Thyroid gland (tissue), 4 donors: Measurements from ENCODE around the gene PLEKHJ1. TPM values are rescaled to one million over a fixed set of nuclear protein-coding genes. Genes with fewer than 3 reads are reported as not detected.

Source experiments
- DNase-seq, 2 donors: peaks; one replicate each; pipeline ENCODE4 v3.0.0-alpha.2; 2019
- H3K27ac ChIP-seq, 3 donors: fragments of 200-600 bp; sonication (generic); 1 replicate in 2 of 3; 2 replicates in 1 of 3; pipeline ENCODE4 v1.5.1; 2016 to 2019; ENCODE audit warnings: mild to moderate bottlenecking in 1 of 3, moderate library complexity in 1 of 3
- H3K27me3 ChIP-seq: fragments of 200-600 bp; sonication (generic); one replicate; pipeline ENCODE4 v1.5.1; 2019
- H3K36me3 ChIP-seq, 2 donors: fragments of 200-600 bp; sonication (generic); one replicate each; pipeline ENCODE4 v1.5.1; 2016 to 2019
- H3K4me1 ChIP-seq, 2 donors: fragments of 200-600 bp; sonication (generic); one replicate each; pipeline ENCODE4 v1.5.1; 2017 to 2019
- H3K4me3 ChIP-seq, 3 donors: fragments of 200-600 bp; sonication (generic); replicated peaks in 1 of 3; 1 replicate in 2 of 3; 2 replicates in 1 of 3; pipeline ENCODE4 v1.5.1; 2016; ENCODE audit warnings: mild to moderate bottlenecking in 1 of 3
- H3K9me3 ChIP-seq: fragments of 200-600 bp; sonication (generic); one replicate; pipeline ENCODE4 v1.5.1; 2017
- POLR2A ChIP-seq, 2 donors: fragments of 450-650 bp; IDR thresholded peaks; one replicate each; pipeline ENCODE4 v1.6.1; 2017; ENCODE audit warnings: antibody characterized with exemption in 2 of 2, mild to moderate bottlenecking in 2 of 2, moderate library complexity in 1 of 2
- WGBS, 2 donors: methylation state at CpG; one replicate each; pipeline ENCODE4 v1.1.5; 2017; 5-methylcytosine and 5-hydroxymethylcytosine counted together
- intact Hi-C: fragments of 100-400 bp; cut with DNase I; formaldehyde crosslinking; loops from one replicate; pipeline ENCODE4 v1.15.1; 2023
- total RNA-seq, 4 donors: library from RNA; depleted of rRNA; stranded (reverse); fragments of >200 nt; gene quantifications; one replicate each; pipeline ENCODE4 v1.2.3, GENCODE V29; 2016
- TF ChIP-seq, protein P1 (sequence below), 6 experiments: fragments of 200-600 bp in 3 of 6; fragments of 450-650 bp in 3 of 6; sonication (generic) in 3 of 6; IDR thresholded peaks; one replicate each; pipeline ENCODE4 v1.5.1; 2016 to 2019; ENCODE audit warnings: antibody characterized with exemption in 6 of 6, mild to moderate bottlenecking in 2 of 6, inconsistent platforms in 1 of 6, moderate library complexity in 1 of 6

PLEKHJ1 gene
- total RNA-seq, 4 donors from 2014 or later = 86.7 to 179 (median 131) TPM

- Histone ChIP-seq H3K27ac (no peak overlapping the region), H3K36me3 (no peaks in the 10 kb centered on the region), H3K9me3 (no peaks in the 10 kb centered on the region), H3K27me3 (no peaks in the 10 kb centered on the region), H3K4me1 (peaks cover 0 to 11% of the 10 kb centered on the region in 2 donors), H3K4me3 (no peak overlapping the region)
- TF ChIP-seq, protein P1, sequence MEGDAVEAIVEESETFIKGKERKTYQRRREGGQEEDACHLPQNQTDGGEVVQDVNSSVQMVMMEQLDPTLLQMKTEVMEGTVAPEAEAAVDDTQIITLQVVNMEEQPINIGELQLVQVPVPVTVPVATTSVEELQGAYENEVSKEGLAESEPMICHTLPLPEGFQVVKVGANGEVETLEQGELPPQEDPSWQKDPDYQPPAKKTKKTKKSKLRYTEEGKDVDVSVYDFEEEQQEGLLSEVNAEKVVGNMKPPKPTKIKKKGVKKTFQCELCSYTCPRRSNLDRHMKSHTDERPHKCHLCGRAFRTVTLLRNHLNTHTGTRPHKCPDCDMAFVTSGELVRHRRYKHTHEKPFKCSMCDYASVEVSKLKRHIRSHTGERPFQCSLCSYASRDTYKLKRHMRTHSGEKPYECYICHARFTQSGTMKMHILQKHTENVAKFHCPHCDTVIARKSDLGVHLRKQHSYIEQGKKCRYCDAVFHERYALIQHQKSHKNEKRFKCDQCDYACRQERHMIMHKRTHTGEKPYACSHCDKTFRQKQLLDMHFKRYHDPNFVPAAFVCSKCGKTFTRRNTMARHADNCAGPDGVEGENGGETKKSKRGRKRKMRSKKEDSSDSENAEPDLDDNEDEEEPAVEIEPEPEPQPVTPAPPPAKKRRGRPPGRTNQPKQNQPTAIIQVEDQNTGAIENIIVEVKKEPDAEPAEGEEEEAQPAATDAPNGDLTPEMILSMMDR (IDR thresholded peaks at IDR 0.05) = no peak
- no peak for TF ChIP-seq POLR2A (IDR thresholded peaks at IDR 0.05)
- 76 to 79% methylated on average over 17 to 24 of the region's 26 CpGs for WGBS, 2 donors
- intact Hi-C loops = no loop called here
- DNase-seq = no peak
Measured at GRCh38 chr19:2280633-2281264, 44.6 kb upstream of the PLEKHJ1 start.

- WGBS, 2 donors = 90 to 91% methylated on average over 20 to 27 of the region's 33 CpGs
- TF ChIP-seq, protein P1 (IDR thresholded peaks at IDR 0.05) = no peak
- peaks cover 5 to 26% of the 10 kb centered on the region in 2 donors for H3K4me1 ChIP-seq
- no peak overlapping the region for H3K4me3 ChIP-seq
- no peaks in the 10 kb centered on the region for H3K36me3 ChIP-seq
- H3K27ac ChIP-seq = no peak overlapping the region
- intact Hi-C loops = no loop called here
- DNase-seq = no peak
- H3K27me3 ChIP-seq = no peaks in the 10 kb centered on the region
- no peaks in the 10 kb centered on the region for H3K9me3 ChIP-seq
Measured at GRCh38 chr19:2278459-2279158, 42.5 kb upstream of the PLEKHJ1 start.

DNA sequence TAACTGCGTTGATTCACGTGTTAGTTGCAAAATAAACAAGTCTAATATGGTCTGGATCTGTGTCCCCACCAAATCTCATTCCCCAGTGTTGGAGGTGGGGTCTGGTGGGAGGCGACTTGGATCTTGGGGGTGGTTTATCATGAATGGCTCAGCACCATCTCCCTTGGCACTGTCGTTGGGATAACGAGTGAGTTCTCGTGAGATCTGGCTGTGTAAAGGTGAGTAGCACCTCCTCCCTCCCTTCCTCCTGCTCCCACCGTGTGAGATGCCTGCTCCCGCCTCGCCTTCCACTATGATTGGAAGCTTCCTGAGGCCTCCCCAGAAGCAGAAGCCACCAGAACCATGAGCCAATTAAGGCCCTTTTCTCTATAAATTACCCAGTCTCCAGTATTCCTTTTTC, 41.0 kb upstream of the PLEKHJ1 start:
- no peak for DNase-seq
- Histone ChIP-seq H3K9me3 (no peaks in the 10 kb centered on the region), H3K27me3 (no peaks in the 10 kb centered on the region), H3K4me1 (peaks cover 5 to 35% of the 10 kb centered on the region in 2 donors), H3K4me3 (no peak overlapping the region), H3K36me3 (peaks cover 9 to 10% of the 10 kb centered on the region in 2 donors), H3K27ac (no peak overlapping the region)
- intact Hi-C loops = no loop called here
- TF ChIP-seq, protein P1 (IDR thresholded peaks at IDR 0.05) = no peak
- no peak for TF ChIP-seq POLR2A (IDR thresholded peaks at IDR 0.05)
- 82 to 86% methylated on average over 5 to 9 of the region's 9 CpGs for WGBS, 2 donors

DNA sequence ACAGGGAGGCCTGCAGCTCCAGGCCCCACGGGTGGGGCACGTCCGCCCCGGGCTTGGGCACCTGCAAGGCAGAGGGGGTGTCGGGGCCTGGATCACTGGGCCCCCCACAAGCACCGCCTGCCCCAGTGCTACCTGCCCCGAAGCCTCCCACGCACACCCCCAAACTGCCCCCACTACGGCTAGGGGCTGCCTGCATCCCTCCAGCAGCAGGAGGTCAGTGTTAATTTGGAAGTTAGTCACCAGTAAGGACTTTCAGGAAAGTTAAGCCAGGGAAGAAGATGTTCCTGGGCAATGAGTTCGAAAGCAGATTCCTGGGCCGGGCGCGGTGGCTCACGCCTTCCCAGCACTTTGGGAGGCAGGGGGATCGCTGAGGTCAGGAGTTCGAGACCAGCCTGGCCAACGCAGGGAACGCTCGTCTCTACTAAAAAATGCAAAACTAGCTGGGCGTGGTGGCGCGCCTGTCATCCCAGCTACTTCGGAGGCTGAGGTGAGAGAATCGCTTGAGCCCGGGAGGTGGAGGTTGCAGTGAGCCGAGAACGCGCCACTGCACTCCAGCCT, 40.4 kb upstream of the PLEKHJ1 start:
- WGBS, 2 donors = 96% methylated on average over 20 of the region's 28 CpGs
- H3K27me3 ChIP-seq = no peaks in the 10 kb centered on the region
- H3K4me3 ChIP-seq = no peak overlapping the region
- TF ChIP-seq, protein P1 (IDR thresholded peaks at IDR 0.05) = no peak
- H3K27ac ChIP-seq = no peak overlapping the region
- peaks cover 13 to 16% of the 10 kb centered on the region in 2 donors for H3K36me3 ChIP-seq
- DNase-seq = no peak
- intact Hi-C loops = no loop called here
- peaks cover 6 to 36% of the 10 kb centered on the region in 2 donors for H3K4me1 ChIP-seq
- H3K9me3 ChIP-seq = no peaks in the 10 kb centered on the region
